ENCODE results near the gene LRRN3.

GRCh38 chr7:111113263-111114017, 22.5 kb downstream of the LRRN3 start:
- TF ChIP-seq EZH2 (IDR thresholded peaks at IDR 0.05; ENCODE audit: insufficient read depth, poor library complexity, severe bottlenecking), result no peak
- no peak for TF ChIP-seq EZH2phosphoT487 (IDR thresholded peaks at IDR 0.05; ENCODE audit: insufficient read depth, low read depth)

Data from GM23248 (cell line).